GM12878 (cell line): ENCODE measurements around the gene RAB11FIP2.

Source experiments
- BACH1 ChIP-seq: fragments of 450-650 bp; IDR thresholded peaks from 2 replicates; pipeline ENCODE4 v1.6.1; 2017; ENCODE audit warnings: mild to moderate bottlenecking, borderline replicate concordance
- CTCF ChIP-seq, 3 experiments: IDR thresholded peaks in 2 of 3; conservative IDR thresholded peaks in 1 of 3; 2 replicates each; pipeline ENCODE4 v1.5.1; 2011; ENCODE audit warnings: low read depth in 3 of 3, low read length in 3 of 3, mild to moderate bottlenecking in 3 of 3, control low read depth in 2 of 3, moderate library complexity in 2 of 3, inconsistent platforms in 1 of 3, mixed read lengths in 1 of 3; ENCODE audit not compliant: control insufficient read depth in 2 of 3, insufficient read depth in 1 of 3; ENCODE audit errors: extremely low read depth in 1 of 3
- EP300 ChIP-seq, 2 experiments: fragments of 150-350 bp in 1 of 2; IDR thresholded peaks; 2 replicates each; pipeline ENCODE4 v1.6.1; 2011 to 2012; ENCODE audit warnings: low read depth in 2 of 2, low read length in 2 of 2, borderline replicate concordance in 1 of 2, improper control_type of control experiment in 1 of 2, inconsistent platforms in 1 of 2; ENCODE audit not compliant: control insufficient read depth in 1 of 2
- NRF1 ChIP-seq: conservative IDR thresholded peaks from 2 replicates; pipeline ENCODE4 v1.6.1; 2011; ENCODE audit warnings: mild to moderate bottlenecking, low read depth, low read length, improper control_type of control experiment
- PRDM15 ChIP-seq: fragments of 450-650 bp; formaldehyde crosslinking; IDR thresholded peaks from 2 replicates; pipeline ENCODE4 v1.4.0; 2020; ENCODE audit warnings: mild to moderate bottlenecking, moderate library complexity
- ZNF687 ChIP-seq: fragments of 450-650 bp; IDR thresholded peaks from 2 replicates; pipeline ENCODE4 v1.6.1; 2017; ENCODE audit warnings: mild to moderate bottlenecking, moderate library complexity

GRCh38 chr10:118045158-118045836 is 1.4 kb downstream of the RAB11FIP2 start:
- TF ChIP-seq NRF1: no peak
- no peak for TF ChIP-seq CTCF (IDR thresholded peaks at IDR 0.05 in 2 of 3, conservative IDR thresholded peaks at IDR 0.05 in 1 of 3; ENCODE audit: control insufficient read depth in 2 of 3, extremely low read depth in 1 of 3, insufficient read depth in 1 of 3, low read depth in 3 of 3, low read length in 3 of 3)
- no peak for TF ChIP-seq ZNF687
- no peak for TF ChIP-seq PRDM15
- no peak for TF ChIP-seq BACH1
- no peak for TF ChIP-seq EP300 (IDR thresholded peaks at IDR 0.05; ENCODE audit: borderline replicate concordance in 1 of 2, control insufficient read depth in 1 of 2, low read depth in 2 of 2, low read length in 2 of 2)
